ENCODE measurements around the gene GDPD4.

DNA sequence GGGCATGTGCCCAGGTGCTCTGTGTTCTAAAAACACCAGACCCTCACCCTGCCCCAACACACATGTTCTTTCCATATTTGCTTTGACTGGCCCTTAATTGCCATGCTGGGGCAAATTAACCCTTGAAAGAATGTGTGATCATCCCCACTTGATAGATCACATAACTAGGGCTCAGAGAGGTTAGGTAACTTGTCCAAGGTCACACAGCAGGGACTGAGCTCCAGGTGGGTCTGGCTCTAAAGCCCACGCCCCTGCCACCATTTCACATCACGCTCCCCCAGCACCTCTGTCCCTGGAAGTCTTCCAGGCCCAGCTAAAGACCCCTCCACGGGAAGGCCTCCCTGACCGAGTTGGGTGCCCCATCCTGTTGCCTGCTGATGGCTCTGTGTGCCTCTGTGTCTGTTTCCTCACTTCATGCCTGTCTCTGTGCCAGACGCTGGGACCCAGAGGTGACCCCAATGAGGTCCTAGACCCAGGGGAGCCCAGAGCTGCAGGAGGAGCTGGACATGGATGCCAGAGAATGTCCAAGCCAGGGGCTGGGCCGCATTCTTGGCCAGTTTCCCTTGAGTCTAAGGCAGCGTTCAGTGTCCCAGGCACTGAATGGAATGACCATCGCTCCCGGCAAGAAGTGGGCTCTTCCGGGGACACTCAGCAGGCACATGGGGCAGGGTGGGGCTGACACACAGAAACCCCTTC, 93.7 kb downstream of the GDPD4 start:
- TF ChIP-seq, protein P1, sequence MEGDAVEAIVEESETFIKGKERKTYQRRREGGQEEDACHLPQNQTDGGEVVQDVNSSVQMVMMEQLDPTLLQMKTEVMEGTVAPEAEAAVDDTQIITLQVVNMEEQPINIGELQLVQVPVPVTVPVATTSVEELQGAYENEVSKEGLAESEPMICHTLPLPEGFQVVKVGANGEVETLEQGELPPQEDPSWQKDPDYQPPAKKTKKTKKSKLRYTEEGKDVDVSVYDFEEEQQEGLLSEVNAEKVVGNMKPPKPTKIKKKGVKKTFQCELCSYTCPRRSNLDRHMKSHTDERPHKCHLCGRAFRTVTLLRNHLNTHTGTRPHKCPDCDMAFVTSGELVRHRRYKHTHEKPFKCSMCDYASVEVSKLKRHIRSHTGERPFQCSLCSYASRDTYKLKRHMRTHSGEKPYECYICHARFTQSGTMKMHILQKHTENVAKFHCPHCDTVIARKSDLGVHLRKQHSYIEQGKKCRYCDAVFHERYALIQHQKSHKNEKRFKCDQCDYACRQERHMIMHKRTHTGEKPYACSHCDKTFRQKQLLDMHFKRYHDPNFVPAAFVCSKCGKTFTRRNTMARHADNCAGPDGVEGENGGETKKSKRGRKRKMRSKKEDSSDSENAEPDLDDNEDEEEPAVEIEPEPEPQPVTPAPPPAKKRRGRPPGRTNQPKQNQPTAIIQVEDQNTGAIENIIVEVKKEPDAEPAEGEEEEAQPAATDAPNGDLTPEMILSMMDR (IDR thresholded peaks at IDR 0.05 in 2 of 3, conservative IDR thresholded peaks at IDR 0.05 in 1 of 3; ENCODE audit: borderline replicate concordance in 1 of 3, insufficient read depth in 1 of 3, low read depth in 2 of 3, low read length in 2 of 3): no peak
- TF ChIP-seq ZNF274 (IDR thresholded peaks at IDR 0.05; ENCODE audit: low read depth, low read length): no peak
- TF ChIP-seq POLR2AphosphoS5 (IDR thresholded peaks at IDR 0.05; ENCODE audit: low read depth, low read length): no peak
- no peak for TF ChIP-seq CEBPB (IDR thresholded peaks at IDR 0.05; ENCODE audit: low read depth)
- TF ChIP-seq, protein P2, sequence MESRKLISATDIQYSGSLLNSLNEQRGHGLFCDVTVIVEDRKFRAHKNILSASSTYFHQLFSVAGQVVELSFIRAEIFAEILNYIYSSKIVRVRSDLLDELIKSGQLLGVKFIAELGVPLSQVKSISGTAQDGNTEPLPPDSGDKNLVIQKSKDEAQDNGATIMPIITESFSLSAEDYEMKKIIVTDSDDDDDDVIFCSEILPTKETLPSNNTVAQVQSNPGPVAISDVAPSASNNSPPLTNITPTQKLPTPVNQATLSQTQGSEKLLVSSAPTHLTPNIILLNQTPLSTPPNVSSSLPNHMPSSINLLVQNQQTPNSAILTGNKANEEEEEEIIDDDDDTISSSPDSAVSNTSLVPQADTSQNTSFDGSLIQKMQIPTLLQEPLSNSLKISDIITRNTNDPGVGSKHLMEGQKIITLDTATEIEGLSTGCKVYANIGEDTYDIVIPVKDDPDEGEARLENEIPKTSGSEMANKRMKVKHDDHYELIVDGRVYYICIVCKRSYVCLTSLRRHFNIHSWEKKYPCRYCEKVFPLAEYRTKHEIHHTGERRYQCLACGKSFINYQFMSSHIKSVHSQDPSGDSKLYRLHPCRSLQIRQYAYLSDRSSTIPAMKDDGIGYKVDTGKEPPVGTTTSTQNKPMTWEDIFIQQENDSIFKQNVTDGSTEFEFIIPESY (IDR thresholded peaks at IDR 0.05; ENCODE audit: extremely low read depth, insufficient replicate concordance, low read length): no peak
- TF ChIP-seq POLR2A (IDR thresholded peaks at IDR 0.05; ENCODE audit: borderline replicate concordance, extremely low read depth, insufficient read depth, insufficient read length): no peak
- no peak for TF ChIP-seq RAD21 (IDR thresholded peaks at IDR 0.05; ENCODE audit: low read depth)
- TF ChIP-seq SP1 (IDR thresholded peaks at IDR 0.05; ENCODE audit: low read depth): no peak
- TF ChIP-seq MAX (IDR thresholded peaks at IDR 0.05): no peak
- no peak for TF ChIP-seq ZFX (IDR thresholded peaks at IDR 0.05)
- TF ChIP-seq EZH2 (IDR thresholded peaks at IDR 0.05): no peak
